Keratinocyte (primary cell): ENCODE data around the gene POU6F2. TPM values are rescaled to one million over a fixed set of nuclear protein-coding genes. Genes with fewer than 3 reads are reported as not detected.

Experiments used
- DNase-seq: peaks from one replicate; pipeline ENCODE4 v3.0.0-alpha.2; 2011; ENCODE audit warnings: low read depth, missing footprints, low spot score
- FAIRE-seq: peaks from 2 replicates; lab custom pipeline; 2011; peaks lifted over from hg19 to GRCh38; lab: Jason Lieb, UNC
- H2AFZ ChIP-seq: 2 replicates; pipeline ENCODE4 v1.6.0; 2012; ENCODE audit warnings: low read length, control low read depth, inconsistent platforms; ENCODE audit not compliant: control insufficient read depth
- H3K27ac ChIP-seq: 2 replicates; pipeline ENCODE4 v1.5.1; 2011; ENCODE audit warnings: low read length; ENCODE audit not compliant: control insufficient read depth, insufficient read depth
- H3K27me3 ChIP-seq: 3 replicates; pipeline ENCODE4 v1.6.0; 2011; ENCODE audit warnings: low read length; ENCODE audit not compliant: control insufficient read depth, insufficient read depth; ENCODE audit errors: extremely low read depth
- H3K36me3 ChIP-seq, 2 experiments: 2 replicates in 1 of 2; 3 replicates in 1 of 2; pipeline ENCODE4 v1.5.1; 2011; ENCODE audit warnings: low read length in 2 of 2, mild to moderate bottlenecking in 1 of 2; ENCODE audit not compliant: control insufficient read depth in 2 of 2, insufficient read depth in 2 of 2; ENCODE audit errors: extremely low read depth in 1 of 2
- H3K4me1 ChIP-seq: 3 replicates; pipeline ENCODE4 v1.5.1; 2011; ENCODE audit warnings: low read length; ENCODE audit not compliant: control insufficient read depth, insufficient read depth; ENCODE audit errors: extremely low read depth
- H3K4me2 ChIP-seq: 3 replicates; pipeline ENCODE4 v1.6.0; 2011; ENCODE audit warnings: low read depth, low read length; ENCODE audit not compliant: control insufficient read depth, insufficient read depth; ENCODE audit errors: extremely low read depth
- H3K4me3 ChIP-seq, 3 experiments: fragments of 200-600 bp in 1 of 3; sonication (generic) in 1 of 3; 2 replicates in 2 of 3; 3 replicates in 1 of 3; pipeline ENCODE4 v1.5.1; 2011 to 2016; ENCODE audit warnings: low read length in 3 of 3, mild to moderate bottlenecking in 3 of 3, control low read depth in 2 of 3, inconsistent platforms in 1 of 3, low read depth in 1 of 3, mixed read lengths in 1 of 3, mixed run types in 1 of 3, moderate library complexity in 1 of 3; ENCODE audit not compliant: control insufficient read depth in 2 of 3, insufficient read depth in 2 of 3; ENCODE audit errors: extremely low read depth in 1 of 3
- H3K79me2 ChIP-seq: 2 replicates; pipeline ENCODE4 v1.6.0; 2012; ENCODE audit warnings: low read length; ENCODE audit not compliant: control insufficient read depth, insufficient read depth
- H3K9ac ChIP-seq: 3 replicates; pipeline ENCODE4 v1.6.0; 2011; ENCODE audit warnings: low read length; ENCODE audit not compliant: control insufficient read depth, insufficient read depth; ENCODE audit errors: extremely low read depth
- H3K9me1 ChIP-seq: 3 replicates; pipeline ENCODE4 v1.6.0; 2011; ENCODE audit warnings: low read length; ENCODE audit not compliant: control insufficient read depth, insufficient read depth; ENCODE audit errors: extremely low read depth
- H3K9me3 ChIP-seq: 2 replicates; pipeline ENCODE4 v1.5.1; 2012; ENCODE audit warnings: low read depth, low read length; ENCODE audit not compliant: control insufficient read depth
- H4K20me1 ChIP-seq: 3 replicates; pipeline ENCODE4 v1.6.0; 2011; ENCODE audit warnings: low read length; ENCODE audit not compliant: control insufficient read depth, insufficient read depth; ENCODE audit errors: extremely low read depth
- CTCF ChIP-seq, 3 experiments: IDR thresholded peaks in 1 of 3; conservative IDR thresholded peaks in 1 of 3; optimal IDR thresholded peaks in 1 of 3; 2 replicates in 2 of 3; 3 replicates in 1 of 3; pipeline versions ENCODE3 to v1.5.1; 2011; ENCODE audit warnings: low read length in 3 of 3, mild to moderate bottlenecking in 3 of 3, moderate library complexity in 2 of 3, control low read depth in 1 of 3, inconsistent platforms in 1 of 3; ENCODE audit not compliant: insufficient read depth in 2 of 3; ENCODE audit errors: extremely low read depth in 1 of 3
- EZH2 ChIP-seq: IDR thresholded peaks from one replicate; pipeline ENCODE4 v1.6.1; 2012; ENCODE audit warnings: inconsistent platforms, mild to moderate bottlenecking, low read length, moderate library complexity
- dilution Hi-C: fragments of 300-500 bp; cut with MboI; formaldehyde crosslinking; loops from one replicate; pipeline ENCODE4 v1.7.0; 2020; ENCODE audit warnings: low sequenced_read_pairs; ENCODE audit not compliant: extremely low pct_ligation_motif_present
- polyA plus RNA-seq, 5 experiments: library from polyadenylated mRNA; depleted of rRNA in 3 of 5; stranded (reverse) in 3 of 5; stranded (forward) in 1 of 5; unstranded in 1 of 5; fragments of >200 nt; gene quantifications; 1 replicate in 1 of 5; 2 replicates in 3 of 5; 3 replicates in 1 of 5; pipeline versions ENCODE4 v1.2.1 to v1.2.3, GENCODE V29; 2011 to 2012; ENCODE audit warnings: missing spikeins in 2 of 5, low read depth in 1 of 5, low replicate concordance in 1 of 5

POU6F2 gene
- polyA plus RNA-seq, 1 donor (not counting 4 experiments of a cell fraction or from before 2014, with no cell fraction given) = not detected

GRCh38 chr7:39459636-39460035, 481.9 kb downstream of the POU6F2 start:
- Histone ChIP-seq H3K36me3 (no peaks in the 10 kb centered on the region), H3K4me2 (no peak overlapping the region), H3K79me2 (no peaks in the 10 kb centered on the region), H3K9me3 (no peaks in the 10 kb centered on the region), H3K27ac (no peak overlapping the region), H3K9me1 (no peaks in the 10 kb centered on the region), H3K27me3 (peaks cover 4% of the 10 kb centered on the region), H4K20me1 (no peaks in the 10 kb centered on the region), H2AFZ (no peak overlapping the region), H3K4me1 (no peaks in the 10 kb centered on the region), H3K4me3 (no peak overlapping the region), H3K9ac (no peak overlapping the region)
- DNase-seq = no peak
- TF ChIP-seq EZH2 = no peak
- TF ChIP-seq CTCF (optimal IDR thresholded peaks at IDR 0.05 in 1 of 3, IDR thresholded peaks at IDR 0.05 in 1 of 3, conservative IDR thresholded peaks at IDR 0.05 in 1 of 3; ENCODE audit: extremely low read depth in 1 of 3, insufficient read depth in 2 of 3, low read length in 3 of 3) = no peak
- dilution Hi-C loops = no loop called here
- FAIRE-seq = no peak

GRCh38 chr7:39460486-39460885, 482.8 kb downstream of the POU6F2 start:
- H3K4me3 ChIP-seq = no peak overlapping the region
- no peaks in the 10 kb centered on the region for H3K4me1 ChIP-seq
- FAIRE-seq (no peak), DNase-seq (no peak)
- H3K4me2 ChIP-seq = no peak overlapping the region
- H3K79me2 ChIP-seq = no peaks in the 10 kb centered on the region
- no peaks in the 10 kb centered on the region for H4K20me1 ChIP-seq
- no peaks in the 10 kb centered on the region for H3K9me3 ChIP-seq
- H3K27me3 ChIP-seq = peaks cover 4% of the 10 kb centered on the region
- no peaks in the 10 kb centered on the region for H3K9me1 ChIP-seq
- no peak overlapping the region for H2AFZ ChIP-seq
- TF ChIP-seq CTCF (optimal IDR thresholded peaks at IDR 0.05 in 1 of 3, IDR thresholded peaks at IDR 0.05 in 1 of 3, conservative IDR thresholded peaks at IDR 0.05 in 1 of 3; ENCODE audit: extremely low read depth in 1 of 3, insufficient read depth in 2 of 3, low read length in 3 of 3) (no peak), EZH2 (no peak)
- dilution Hi-C loops = no loop called here
- no peak overlapping the region for H3K27ac ChIP-seq
- no peaks in the 10 kb centered on the region for H3K36me3 ChIP-seq
- no peak overlapping the region for H3K9ac ChIP-seq
